Keratinocyte (primary cell): ENCODE results near the gene ERVMER34-1. TPM values are rescaled to one million over a fixed set of nuclear protein-coding genes. Genes with fewer than 3 reads are reported as not detected.

Experiments
- DNase-seq: peaks from one replicate; pipeline ENCODE4 v3.0.0-alpha.2; 2011; ENCODE audit warnings: low read depth, missing footprints, low spot score
- FAIRE-seq: peaks from 2 replicates; lab custom pipeline; 2011; peaks lifted over from hg19 to GRCh38; lab: Jason Lieb, UNC
- H2AFZ ChIP-seq: 2 replicates; pipeline ENCODE4 v1.6.0; 2012; ENCODE audit warnings: low read length, control low read depth, inconsistent platforms; ENCODE audit not compliant: control insufficient read depth
- H3K27ac ChIP-seq: 2 replicates; pipeline ENCODE4 v1.5.1; 2011; ENCODE audit warnings: low read length; ENCODE audit not compliant: control insufficient read depth, insufficient read depth
- H3K27me3 ChIP-seq: 3 replicates; pipeline ENCODE4 v1.6.0; 2011; ENCODE audit warnings: low read length; ENCODE audit not compliant: control insufficient read depth, insufficient read depth; ENCODE audit errors: extremely low read depth
- H3K36me3 ChIP-seq, 2 experiments: 2 replicates in 1 of 2; 3 replicates in 1 of 2; pipeline ENCODE4 v1.5.1; 2011; ENCODE audit warnings: low read length in 2 of 2, mild to moderate bottlenecking in 1 of 2; ENCODE audit not compliant: control insufficient read depth in 2 of 2, insufficient read depth in 2 of 2; ENCODE audit errors: extremely low read depth in 1 of 2
- H3K4me1 ChIP-seq: 3 replicates; pipeline ENCODE4 v1.5.1; 2011; ENCODE audit warnings: low read length; ENCODE audit not compliant: control insufficient read depth, insufficient read depth; ENCODE audit errors: extremely low read depth
- H3K4me2 ChIP-seq: 3 replicates; pipeline ENCODE4 v1.6.0; 2011; ENCODE audit warnings: low read depth, low read length; ENCODE audit not compliant: control insufficient read depth, insufficient read depth; ENCODE audit errors: extremely low read depth
- H3K4me3 ChIP-seq, 3 experiments: fragments of 200-600 bp in 1 of 3; sonication (generic) in 1 of 3; 2 replicates in 2 of 3; 3 replicates in 1 of 3; pipeline ENCODE4 v1.5.1; 2011 to 2016; ENCODE audit warnings: low read length in 3 of 3, mild to moderate bottlenecking in 3 of 3, control low read depth in 2 of 3, inconsistent platforms in 1 of 3, low read depth in 1 of 3, mixed read lengths in 1 of 3, mixed run types in 1 of 3, moderate library complexity in 1 of 3; ENCODE audit not compliant: control insufficient read depth in 2 of 3, insufficient read depth in 2 of 3; ENCODE audit errors: extremely low read depth in 1 of 3
- H3K79me2 ChIP-seq: 2 replicates; pipeline ENCODE4 v1.6.0; 2012; ENCODE audit warnings: low read length; ENCODE audit not compliant: control insufficient read depth, insufficient read depth
- H3K9ac ChIP-seq: 3 replicates; pipeline ENCODE4 v1.6.0; 2011; ENCODE audit warnings: low read length; ENCODE audit not compliant: control insufficient read depth, insufficient read depth; ENCODE audit errors: extremely low read depth
- H3K9me1 ChIP-seq: 3 replicates; pipeline ENCODE4 v1.6.0; 2011; ENCODE audit warnings: low read length; ENCODE audit not compliant: control insufficient read depth, insufficient read depth; ENCODE audit errors: extremely low read depth
- H3K9me3 ChIP-seq: 2 replicates; pipeline ENCODE4 v1.5.1; 2012; ENCODE audit warnings: low read depth, low read length; ENCODE audit not compliant: control insufficient read depth
- H4K20me1 ChIP-seq: 3 replicates; pipeline ENCODE4 v1.6.0; 2011; ENCODE audit warnings: low read length; ENCODE audit not compliant: control insufficient read depth, insufficient read depth; ENCODE audit errors: extremely low read depth
- CTCF ChIP-seq, 3 experiments: IDR thresholded peaks in 1 of 3; conservative IDR thresholded peaks in 1 of 3; optimal IDR thresholded peaks in 1 of 3; 2 replicates in 2 of 3; 3 replicates in 1 of 3; pipeline versions ENCODE3 to v1.5.1; 2011; ENCODE audit warnings: low read length in 3 of 3, mild to moderate bottlenecking in 3 of 3, moderate library complexity in 2 of 3, control low read depth in 1 of 3, inconsistent platforms in 1 of 3; ENCODE audit not compliant: insufficient read depth in 2 of 3; ENCODE audit errors: extremely low read depth in 1 of 3
- EZH2 ChIP-seq: IDR thresholded peaks from one replicate; pipeline ENCODE4 v1.6.1; 2012; ENCODE audit warnings: inconsistent platforms, mild to moderate bottlenecking, low read length, moderate library complexity
- dilution Hi-C: fragments of 300-500 bp; cut with MboI; formaldehyde crosslinking; loops from one replicate; pipeline ENCODE4 v1.7.0; 2020; ENCODE audit warnings: low sequenced_read_pairs; ENCODE audit not compliant: extremely low pct_ligation_motif_present
- polyA plus RNA-seq, 5 experiments: library from polyadenylated mRNA; depleted of rRNA in 3 of 5; stranded (reverse) in 3 of 5; stranded (forward) in 1 of 5; unstranded in 1 of 5; fragments of >200 nt; gene quantifications; 1 replicate in 1 of 5; 2 replicates in 3 of 5; 3 replicates in 1 of 5; pipeline versions ENCODE4 v1.2.1 to v1.2.3, GENCODE V29; 2011 to 2012; ENCODE audit warnings: missing spikeins in 2 of 5, low read depth in 1 of 5, low replicate concordance in 1 of 5

Gene ERVMER34-1
- polyA plus RNA-seq, 1 donor (not counting 4 experiments of a cell fraction or from before 2014, with no cell fraction given), result 4.3 TPM

GRCh38 chr4:52709155-52709554 lies 42.1 kb downstream of the ERVMER34-1 start:
- peaks cover 17% of the 10 kb centered on the region for H3K4me1 ChIP-seq
- TF ChIP-seq CTCF (optimal IDR thresholded peaks at IDR 0.05 in 1 of 3, IDR thresholded peaks at IDR 0.05 in 1 of 3, conservative IDR thresholded peaks at IDR 0.05 in 1 of 3; ENCODE audit: extremely low read depth in 1 of 3, insufficient read depth in 2 of 3, low read length in 3 of 3), result no peak
- TF ChIP-seq EZH2, result no peak
- H2AFZ ChIP-seq, result no peak overlapping the region
- DNase-seq (no peak), FAIRE-seq (no peak)
- H3K79me2 ChIP-seq, result peaks cover 17% of the 10 kb centered on the region
- dilution Hi-C loops, result no loop called here
- H3K4me3 ChIP-seq, result no peak overlapping the region
- H3K9ac ChIP-seq, result no peak overlapping the region
- H3K9me1 ChIP-seq, result no peaks in the 10 kb centered on the region
- H3K4me2 ChIP-seq, result no peak overlapping the region
- H3K9me3 ChIP-seq, result no peaks in the 10 kb centered on the region
- no peaks in the 10 kb centered on the region for H4K20me1 ChIP-seq
- no peaks in the 10 kb centered on the region for H3K27me3 ChIP-seq
- H3K36me3 ChIP-seq, result peaks cover 3 to 5% of the 10 kb centered on the region in 2 experiments
- H3K27ac ChIP-seq, result no peak overlapping the region

GRCh38 chr4:52704661-52705060 lies 46.6 kb downstream of the ERVMER34-1 start:
- Histone ChIP-seq H3K4me3 (no peak overlapping the region), H3K36me3 (no peaks in the 10 kb centered on the region), H2AFZ (no peak overlapping the region), H3K4me2 (no peak overlapping the region), H3K9me1 (no peaks in the 10 kb centered on the region), H3K79me2 (no peaks in the 10 kb centered on the region), H3K27ac (no peak overlapping the region), H3K4me1 (no peaks in the 10 kb centered on the region), H3K9ac (no peak overlapping the region), H4K20me1 (no peaks in the 10 kb centered on the region), H3K9me3 (no peaks in the 10 kb centered on the region), H3K27me3 (no peaks in the 10 kb centered on the region)
- DNase-seq (no peak), FAIRE-seq (no peak)
- dilution Hi-C loops, result no loop called here
- TF ChIP-seq CTCF (optimal IDR thresholded peaks at IDR 0.05 in 1 of 3, IDR thresholded peaks at IDR 0.05 in 1 of 3, conservative IDR thresholded peaks at IDR 0.05 in 1 of 3; ENCODE audit: extremely low read depth in 1 of 3, insufficient read depth in 2 of 3, low read length in 3 of 3), result no peak
- TF ChIP-seq EZH2, result no peak
